ENCODE results near the gene NOXO1.

The NOXO1 gene

GRCh38 chr16:1979271-1980029 lies 1.8 kb downstream of the NOXO1 start:
- no peak for DNase-seq (ENCODE audit: low read depth)

GRCh38 chr16:1978476-1979120 lies 2.7 kb downstream of the NOXO1 start:
- DNase-seq (ENCODE audit: low read depth) = no peak

GRCh38 chr16:1977875-1978268 lies 3.4 kb downstream of the NOXO1 start:
- DNase-seq (ENCODE audit: low read depth) = no peak

- no peak for DNase-seq (ENCODE audit: low read depth)
Observed at GRCh38 chr16:1976951-1977874, 4.1 kb downstream of the NOXO1 start.

- DNase-seq (ENCODE audit: low read depth) = no peak
Observed at GRCh38 chr16:1976216-1976520, 5.1 kb downstream of the NOXO1 start.

- DNase-seq (ENCODE audit: low read depth) = no peak
Observed at GRCh38 chr16:1975432-1976215, 5.6 kb downstream of the NOXO1 start.

GRCh38 chr16:1974157-1975070 lies 6.9 kb downstream of the NOXO1 start:
- DNase-seq (ENCODE audit: low read depth) = no peak

GRCh38 chr16:1973461-1974156 lies 7.7 kb downstream of the NOXO1 start:
- DNase-seq (ENCODE audit: low read depth) = no peak

- no peak for DNase-seq (ENCODE audit: low read depth)
Observed at GRCh38 chr16:1972490-1972877, 8.8 kb downstream of the NOXO1 start.

GRCh38 chr16:1971796-1972489 lies 9.3 kb downstream of the NOXO1 start, which contains the start of gene TBL3:
Gene TBL3, plus strand, starts transcription at chr16:1972053. Its CDS starts 112 bp downstream, at chr16:1972165.
- DNase-seq (ENCODE audit: low read depth) = peak; percentile 93

GRCh38 chr16:1968146-1968953 lies 12.9 kb downstream of the NOXO1 start:
- DNase-seq (ENCODE audit: low read depth) = no peak

GRCh38 chr16:1966460-1966859 lies 14.8 kb downstream of the NOXO1 start, which contains the start of gene RNF151:
Gene RNF151, plus strand, starts transcription at chr16:1966856. Its CDS starts 26 bp downstream, at chr16:1966882.
- DNase-seq (ENCODE audit: low read depth) = no peak

GRCh38 chr16:1965396-1966001 lies 15.8 kb downstream of the NOXO1 start:
- no peak for DNase-seq (ENCODE audit: low read depth)

- DNase-seq (ENCODE audit: low read depth) = peak; percentile 98
Observed at GRCh38 chr16:1964506-1965395, 16.5 kb downstream of the NOXO1 start, which contains the start of gene RPS2. Gene RPS2, minus strand, starts transcription at chr16:1964826. Its CDS starts 201 bp downstream, at chr16:1964625.

GRCh38 chr16:1963806-1964505 lies 17.3 kb downstream of the NOXO1 start:
- no peak for DNase-seq (ENCODE audit: low read depth)

Measured in fibroblast of gingiva (primary cell).